Measurements from ENCODE around the gene FZD2.
"Not testable (repeated sequence)": the region's sequence is repeated elsewhere in the genome, so short reads cannot be mapped to it uniquely, and the experiment has no call there.

FZD2 gene

DNA sequence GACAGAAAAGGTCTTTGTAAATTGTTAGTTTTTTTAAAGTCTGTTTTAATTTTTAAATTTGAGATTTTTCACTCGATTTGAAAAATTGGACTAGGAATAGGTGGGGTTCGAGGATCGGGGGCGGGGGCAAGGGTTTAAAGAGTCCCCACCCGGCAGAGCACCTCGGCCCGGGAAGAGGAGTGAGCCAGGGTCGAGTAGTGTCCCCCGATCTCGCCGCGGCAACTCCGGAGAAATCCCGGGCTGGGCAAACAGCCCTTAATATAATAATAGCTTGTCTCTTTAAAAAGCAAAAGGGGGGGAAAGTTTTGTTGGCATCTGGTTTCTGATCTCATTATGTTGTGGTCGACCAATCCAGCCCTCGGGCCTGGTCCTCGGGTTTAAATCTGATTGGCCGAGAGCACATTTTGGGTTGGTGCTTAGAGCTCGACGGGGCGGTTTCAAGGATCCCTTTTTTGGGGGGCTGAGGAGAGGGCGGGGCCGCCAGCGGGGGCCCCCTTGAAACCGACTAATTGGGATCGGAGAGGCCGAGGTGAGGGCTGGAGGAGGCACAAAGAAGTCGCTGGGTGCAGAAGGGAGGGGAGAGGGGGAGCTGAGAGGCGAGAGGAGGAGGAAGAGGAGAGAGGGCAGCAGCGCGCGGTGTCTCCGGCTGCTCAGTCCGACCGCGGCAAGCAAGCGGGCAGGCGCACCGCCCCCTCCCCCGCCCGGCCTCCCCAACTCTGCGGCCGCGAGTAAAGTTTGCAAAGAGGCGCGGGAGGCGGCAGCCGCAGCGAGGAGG is at the start of gene FZD2:
FZD2 (plus strand) TSS at position 653 of the 775 bp plus-strand sequence. CDS start 205 bp downstream, outside the sequence.
- Histone ChIP-seq H3K4me3 (ENCODE audit: low read length in 2 of 2) (peak within 1 kb of the TSS; percentile 78 to 85), H3K4me1 (ENCODE audit: control insufficient read depth, insufficient read depth, low read length) (peaks cover 18% of the 10 kb centered on the region), H3K36me3 (ENCODE audit: control insufficient read depth in 2 of 2, insufficient read depth in 2 of 2, low read length in 2 of 2) (no peaks in the 10 kb centered on the region), H3K27ac (ENCODE audit: low read length) (peak within 1 kb of the TSS; percentile 49), H3K27me3 (ENCODE audit: control insufficient read depth in 1 of 2, insufficient read depth in 2 of 2, low read length in 2 of 2) (peaks cover 22 to 29% of the 10 kb centered on the region in 2 donors), H3K9ac (ENCODE audit: low read length in 2 of 2) (peak within 1 kb of the TSS; percentile 66 to 82), H3K9me3 (ENCODE audit: control insufficient read depth in 2 of 2, low read length in 2 of 2) (no peaks in the 10 kb centered on the region)

GRCh38 chr17:44511241-44512134 is 45.8 kb upstream of the FZD2 start:
- H3K9ac ChIP-seq (ENCODE audit: low read length in 2 of 2); H3K4me3 ChIP-seq (ENCODE audit: low read length in 2 of 2); H3K27me3 ChIP-seq (ENCODE audit: control insufficient read depth in 1 of 2, insufficient read depth in 2 of 2, low read length in 2 of 2); H3K9me3 ChIP-seq (ENCODE audit: control insufficient read depth in 2 of 2, low read length in 2 of 2); H3K4me1 ChIP-seq (ENCODE audit: control insufficient read depth, insufficient read depth, low read length); H3K27ac ChIP-seq (ENCODE audit: low read length); H3K36me3 ChIP-seq (ENCODE audit: control insufficient read depth in 2 of 2, insufficient read depth in 2 of 2, low read length in 2 of 2): not testable (repeated sequence)

- peaks cover 0 to 3% of the 10 kb centered on the region in 2 donors for H3K27me3 ChIP-seq (ENCODE audit: control insufficient read depth in 1 of 2, insufficient read depth in 2 of 2, low read length in 2 of 2)
- no peak overlapping the region for H3K27ac ChIP-seq (ENCODE audit: low read length)
- no peaks in the 10 kb centered on the region for H3K9me3 ChIP-seq (ENCODE audit: control insufficient read depth in 2 of 2, low read length in 2 of 2)
These were observed 39.3 kb upstream of the FZD2 start for GRCh38 chr17:44518032-44518431.

GRCh38 chr17:44522883-44523671 is 34.2 kb upstream of the FZD2 start:
- Histone ChIP-seq H3K4me1 (ENCODE audit: control insufficient read depth, insufficient read depth, low read length) (no peaks in the 10 kb centered on the region), H3K9ac (ENCODE audit: low read length in 2 of 2) (no peak overlapping the region), H3K27me3 (ENCODE audit: control insufficient read depth in 1 of 2, insufficient read depth in 2 of 2, low read length in 2 of 2) (peaks cover 0 to 3% of the 10 kb centered on the region in 2 donors), H3K27ac (ENCODE audit: low read length) (no peak overlapping the region), H3K4me3 (ENCODE audit: low read length in 2 of 2) (no peak overlapping the region), H3K9me3 (ENCODE audit: control insufficient read depth in 2 of 2, low read length in 2 of 2) (no peaks in the 10 kb centered on the region), H3K36me3 (ENCODE audit: control insufficient read depth in 2 of 2, insufficient read depth in 2 of 2, low read length in 2 of 2) (no peaks in the 10 kb centered on the region)

More at GRCh38 chr17:44518032-44518431, 39.3 kb upstream of the FZD2 start:
- no peak overlapping the region for H3K4me3 ChIP-seq (ENCODE audit: low read length in 2 of 2)
- no peaks in the 10 kb centered on the region for H3K4me1 ChIP-seq (ENCODE audit: control insufficient read depth, insufficient read depth, low read length)
- no peak overlapping the region for H3K9ac ChIP-seq (ENCODE audit: low read length in 2 of 2)
- no peaks in the 10 kb centered on the region for H3K36me3 ChIP-seq (ENCODE audit: control insufficient read depth in 2 of 2, insufficient read depth in 2 of 2, low read length in 2 of 2)

DNA sequence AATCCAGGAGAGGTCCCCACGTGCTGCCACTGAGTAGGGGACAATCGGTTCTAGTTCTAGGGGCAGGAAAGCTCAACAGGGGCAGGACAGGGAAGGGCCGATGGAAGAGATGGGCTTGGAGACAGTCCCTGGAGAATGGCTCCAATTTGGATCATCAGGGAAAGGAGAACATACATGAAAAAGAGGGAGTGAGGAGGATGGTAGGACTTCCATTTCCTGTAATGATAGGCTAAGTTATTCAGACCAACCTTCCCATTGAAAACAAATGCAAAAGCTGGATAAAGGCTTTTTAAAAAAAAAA is 33.7 kb upstream of the FZD2 start:
- Histone ChIP-seq H3K27ac (ENCODE audit: low read length) (no peak overlapping the region), H3K27me3 (ENCODE audit: control insufficient read depth in 1 of 2, insufficient read depth in 2 of 2, low read length in 2 of 2) (peaks cover 0 to 3% of the 10 kb centered on the region in 2 donors), H3K36me3 (ENCODE audit: control insufficient read depth in 2 of 2, insufficient read depth in 2 of 2, low read length in 2 of 2) (no peaks in the 10 kb centered on the region), H3K4me3 (ENCODE audit: low read length in 2 of 2) (no peak overlapping the region), H3K9ac (ENCODE audit: low read length in 2 of 2) (no peak overlapping the region), H3K4me1 (ENCODE audit: control insufficient read depth, insufficient read depth, low read length) (no peaks in the 10 kb centered on the region), H3K9me3 (ENCODE audit: control insufficient read depth in 2 of 2, low read length in 2 of 2) (no peaks in the 10 kb centered on the region)

DNA sequence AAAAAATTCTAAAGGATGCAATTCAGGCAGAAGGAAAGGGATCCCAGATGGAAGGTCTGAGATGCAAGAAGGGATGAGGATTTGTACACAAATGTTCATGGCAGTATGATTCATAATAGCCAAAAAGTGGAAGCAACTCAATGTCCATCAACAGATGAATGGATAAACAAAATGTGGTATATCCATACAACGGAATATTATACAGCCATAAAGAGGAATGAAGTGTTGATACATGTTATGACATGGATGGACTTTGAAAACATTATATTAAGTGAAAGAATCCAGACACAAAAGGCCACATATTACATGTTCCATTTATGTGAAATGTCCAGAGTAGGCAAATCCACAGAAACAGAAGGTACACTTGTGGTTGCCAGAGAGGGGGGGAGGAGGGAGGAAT is 30.2 kb upstream of the FZD2 start:
- Histone ChIP-seq H3K36me3 (ENCODE audit: control insufficient read depth in 2 of 2, insufficient read depth in 2 of 2, low read length in 2 of 2) (no peaks in the 10 kb centered on the region), H3K9me3 (ENCODE audit: control insufficient read depth in 2 of 2, low read length in 2 of 2) (no peaks in the 10 kb centered on the region), H3K4me3 (ENCODE audit: low read length in 2 of 2) (no peak overlapping the region), H3K27me3 (ENCODE audit: control insufficient read depth in 1 of 2, insufficient read depth in 2 of 2, low read length in 2 of 2) (no peaks in the 10 kb centered on the region), H3K9ac (ENCODE audit: low read length in 2 of 2) (no peak overlapping the region), H3K27ac (ENCODE audit: low read length) (no peak overlapping the region), H3K4me1 (ENCODE audit: control insufficient read depth, insufficient read depth, low read length) (no peaks in the 10 kb centered on the region)

- Histone ChIP-seq H3K36me3 (ENCODE audit: control insufficient read depth in 2 of 2, insufficient read depth in 2 of 2, low read length in 2 of 2) (no peaks in the 10 kb centered on the region), H3K9me3 (ENCODE audit: control insufficient read depth in 2 of 2, low read length in 2 of 2) (no peaks in the 10 kb centered on the region), H3K4me3 (ENCODE audit: low read length in 2 of 2) (no peak overlapping the region), H3K27ac (ENCODE audit: low read length) (no peak overlapping the region), H3K4me1 (ENCODE audit: control insufficient read depth, insufficient read depth, low read length) (no peaks in the 10 kb centered on the region), H3K27me3 (ENCODE audit: control insufficient read depth in 1 of 2, insufficient read depth in 2 of 2, low read length in 2 of 2) (no peaks in the 10 kb centered on the region), H3K9ac (ENCODE audit: low read length in 2 of 2) (no peak overlapping the region)
These were observed 29.3 kb upstream of the FZD2 start for GRCh38 chr17:44527954-44528353.

DNA sequence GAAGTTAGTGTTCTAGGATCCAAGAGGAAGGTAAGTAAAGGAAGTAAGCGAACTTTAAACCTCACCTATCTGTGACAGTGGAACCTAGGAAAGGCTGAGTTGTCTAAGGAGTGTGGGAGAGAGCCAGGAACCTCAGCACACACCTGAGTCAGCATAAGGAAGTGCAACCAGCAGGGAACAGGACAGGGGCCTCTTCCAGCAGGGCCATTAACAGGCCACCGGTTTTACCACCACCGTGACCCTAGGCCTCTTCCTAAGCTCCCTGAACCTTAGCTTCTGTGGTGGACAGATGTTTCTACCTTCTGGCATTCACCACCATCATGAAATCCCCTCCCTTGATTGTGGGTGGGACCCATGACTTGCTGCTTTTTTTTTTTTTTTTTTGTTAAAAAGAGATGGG is 27.4 kb upstream of the FZD2 start:
- no peaks in the 10 kb centered on the region for H3K9me3 ChIP-seq (ENCODE audit: control insufficient read depth in 2 of 2, low read length in 2 of 2)
- no peak overlapping the region for H3K4me3 ChIP-seq (ENCODE audit: low read length in 2 of 2)
- no peaks in the 10 kb centered on the region for H3K27me3 ChIP-seq (ENCODE audit: control insufficient read depth in 1 of 2, insufficient read depth in 2 of 2, low read length in 2 of 2)
- no peak overlapping the region for H3K27ac ChIP-seq (ENCODE audit: low read length)
- H3K9ac ChIP-seq (ENCODE audit: low read length in 2 of 2), result no peak overlapping the region
- peaks cover 9% of the 10 kb centered on the region for H3K4me1 ChIP-seq (ENCODE audit: control insufficient read depth, insufficient read depth, low read length)
- H3K36me3 ChIP-seq (ENCODE audit: control insufficient read depth in 2 of 2, insufficient read depth in 2 of 2, low read length in 2 of 2), result no peaks in the 10 kb centered on the region

GRCh38 chr17:44530896-44531418 is 26.3 kb upstream of the FZD2 start:
- Histone ChIP-seq H3K9me3 (ENCODE audit: control insufficient read depth in 2 of 2, low read length in 2 of 2) (no peaks in the 10 kb centered on the region), H3K27ac (ENCODE audit: low read length) (no peak overlapping the region), H3K9ac (ENCODE audit: low read length in 2 of 2) (no peak overlapping the region), H3K27me3 (ENCODE audit: control insufficient read depth in 1 of 2, insufficient read depth in 2 of 2, low read length in 2 of 2) (no peaks in the 10 kb centered on the region), H3K4me3 (ENCODE audit: low read length in 2 of 2) (no peak overlapping the region), H3K4me1 (ENCODE audit: control insufficient read depth, insufficient read depth, low read length) (peaks cover 9% of the 10 kb centered on the region), H3K36me3 (ENCODE audit: control insufficient read depth in 2 of 2, insufficient read depth in 2 of 2, low read length in 2 of 2) (no peaks in the 10 kb centered on the region)

DNA sequence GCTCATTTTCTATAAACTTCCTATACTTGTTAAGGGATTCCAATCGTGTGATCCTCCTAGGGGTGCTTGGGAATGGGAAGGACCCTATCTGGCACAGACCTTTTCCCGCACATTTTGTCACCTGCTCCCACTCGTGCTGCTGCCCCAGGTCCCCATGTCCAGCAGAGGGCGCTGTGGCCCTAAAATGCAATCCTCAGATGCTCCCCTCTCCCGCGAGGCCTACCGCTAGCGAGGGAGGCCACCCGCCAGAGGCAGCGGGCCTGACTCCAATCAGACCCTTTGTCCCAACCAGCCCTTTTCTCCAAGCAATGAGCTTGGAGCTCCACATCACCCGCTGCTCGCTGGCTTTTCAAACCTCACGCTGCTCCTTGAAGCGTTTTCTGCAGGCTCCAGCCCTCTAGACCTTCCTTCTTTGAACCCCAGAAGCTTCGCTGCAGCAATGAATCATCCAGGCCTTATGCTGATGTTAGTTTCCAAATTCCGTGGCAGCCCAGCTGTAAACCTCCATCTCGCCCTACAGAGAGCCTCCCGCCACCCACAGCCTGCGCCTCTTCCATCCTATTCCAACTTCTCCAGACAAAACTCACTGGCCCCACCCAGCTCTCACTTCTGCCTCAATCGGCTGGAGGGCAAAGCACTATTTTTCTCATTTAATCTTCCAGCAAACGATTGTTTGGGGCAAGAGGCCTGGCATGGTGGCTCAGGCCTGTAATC is 23.6 kb upstream of the FZD2 start:
- Histone ChIP-seq H3K9me3 (ENCODE audit: control insufficient read depth in 2 of 2, low read length in 2 of 2) (no peaks in the 10 kb centered on the region), H3K9ac (ENCODE audit: low read length in 2 of 2) (peak overlapping the region; percentile 34 to 62), H3K4me3 (ENCODE audit: low read length in 2 of 2) (peak overlapping the region; percentile 36 to 54), H3K27ac (ENCODE audit: low read length) (peak overlapping the region; percentile 31), H3K36me3 (ENCODE audit: control insufficient read depth in 2 of 2, insufficient read depth in 2 of 2, low read length in 2 of 2) (no peaks in the 10 kb centered on the region), H3K4me1 (ENCODE audit: control insufficient read depth, insufficient read depth, low read length) (peaks cover 13% of the 10 kb centered on the region), H3K27me3 (ENCODE audit: control insufficient read depth in 1 of 2, insufficient read depth in 2 of 2, low read length in 2 of 2) (no peaks in the 10 kb centered on the region)
